HepG2 (cell line): Measurements from ENCODE around the gene TTLL7. TPM values are rescaled to one million over a fixed set of nuclear protein-coding genes. Genes with fewer than 3 reads are reported as not detected.

Experiments used
- ATAC-seq: fragments of 200-7000 bp; cut with Tn5 transposase; 3 replicates; pipeline ENCODE4 v1.9.1; 2020; ENCODE audit warnings: mild to moderate bottlenecking, moderate library complexity
- BruUV-seq: library from RNA; stranded (reverse); fragments of 400-500 nt; replicated peaks from 2 replicates; lab custom pipeline; 2021; lab: Mats Ljungman, UMichigan
- CTCF ChIA-PET: fragments of 300-600 bp; formaldehyde crosslinking; extraction: SDS; loops from one replicate; lab custom pipeline; 2021; ENCODE audit warnings: low total read pairs, inconsistent platforms, low intra/inter-chr PET ratio; lab: Yijun Ruan, JAX
- POLR2A ChIA-PET: fragments of 350-600 bp; sonication (Branson Sonifier 250); formaldehyde crosslinking; loops from one replicate; lab custom pipeline; 2020; ENCODE audit warnings: antibody characterized with exemption, inconsistent platforms; lab: Yijun Ruan, JAX
- DNase-seq: peaks from one replicate; pipeline ENCODE4 v3.0.0-alpha.2; 2015; ENCODE audit warnings: low spot score
- FAIRE-seq: peaks from 3 replicates; lab custom pipeline; 2011; peaks lifted over from hg19 to GRCh38; lab: Jason Lieb, UNC
- H2AFZ ChIP-seq: one replicate; pipeline ENCODE4 v1.6.1; 2011; ENCODE audit warnings: low read length, inconsistent platforms
- H3K27ac ChIP-seq: fragments of 300-600 bp; 3 replicates; pipeline ENCODE4 v1.8.0; 2011; ENCODE audit warnings: mixed run types, mild to moderate bottlenecking, mixed read lengths, low read length, inconsistent platforms; ENCODE audit not compliant: insufficient read depth; ENCODE audit errors: extremely low read length
- H3K27me3 ChIP-seq, 2 experiments: fragments of 200-600 bp in 1 of 2; 2 replicates in 1 of 2; 3 replicates in 1 of 2; pipeline versions ENCODE4 v1.6.0 to v1.8.0; 2011; ENCODE audit warnings: low read length in 2 of 2, mild to moderate bottlenecking in 2 of 2, moderate library complexity in 2 of 2, inconsistent platforms in 1 of 2; ENCODE audit not compliant: insufficient read depth in 2 of 2, control insufficient read depth in 1 of 2
- H3K36me3 ChIP-seq, 2 experiments: fragments of 200-600 bp in 1 of 2; replicated peaks in 1 of 2; 2 replicates in 1 of 2; 3 replicates in 1 of 2; pipeline versions ENCODE4 v1.5.1 to v1.8.0; 2011; ENCODE audit warnings: low read length in 2 of 2, inconsistent platforms in 1 of 2; ENCODE audit not compliant: insufficient read depth in 2 of 2, control insufficient read depth in 1 of 2
- H3K4me1 ChIP-seq: 2 replicates; pipeline ENCODE4 v1.5.1; 2012; ENCODE audit warnings: low read length, inconsistent platforms; ENCODE audit not compliant: insufficient read depth
- H3K4me2 ChIP-seq: 2 replicates; pipeline ENCODE4 v1.6.0; 2011; ENCODE audit warnings: low read depth, low read length, inconsistent platforms
- H3K4me3 ChIP-seq, 3 experiments: fragments of 200-600 bp in 1 of 3; sonication (generic), shearing (Covaris generic) in 1 of 3; replicated peaks in 1 of 3; 2 replicates each; pipeline ENCODE4 v1.5.1; 2011 to 2016; ENCODE audit warnings: low read length in 3 of 3, inconsistent platforms in 2 of 3, low read depth in 2 of 3, mild to moderate bottlenecking in 2 of 3, control low read depth in 1 of 3, mixed read lengths in 1 of 3; ENCODE audit not compliant: insufficient read depth in 1 of 3
- H3K79me2 ChIP-seq: one replicate; pipeline ENCODE4 v1.6.1; 2011; ENCODE audit warnings: low read length, inconsistent platforms; ENCODE audit not compliant: insufficient read depth
- H3K9ac ChIP-seq: 2 replicates; pipeline ENCODE4 v1.6.0; 2011; ENCODE audit warnings: mild to moderate bottlenecking, low read depth, low read length, inconsistent platforms; ENCODE audit not compliant: insufficient read depth
- H3K9me3 ChIP-seq: 2 replicates; pipeline ENCODE4 v1.5.1; 2012; ENCODE audit warnings: mild to moderate bottlenecking, low read length
- H4K20me1 ChIP-seq: 2 replicates; pipeline ENCODE4 v1.6.0; 2011; ENCODE audit warnings: inconsistent platforms, mild to moderate bottlenecking, low read length, moderate library complexity; ENCODE audit not compliant: insufficient read depth
- HNF4A ChIP-seq: sonication (generic); formaldehyde crosslinking; IDR thresholded peaks from 2 replicates; pipeline ENCODE4 v1.4.0; 2020; ENCODE audit warnings: missing genetic modification reagents
- MXD4 ChIP-seq: IDR thresholded peaks from 2 replicates; pipeline ENCODE4 v1.6.1; 2016; ENCODE audit warnings: mild to moderate bottlenecking, missing biosample characterization, missing genetic modification reagents
- NR1H2 ChIP-seq: sonication (generic); formaldehyde crosslinking; IDR thresholded peaks from 2 replicates; pipeline ENCODE4 v1.8.1; 2022; ENCODE audit warnings: low read depth, missing genetic modification reagents, borderline replicate concordance
- PPARG ChIP-seq: conservative IDR thresholded peaks from 2 replicates; pipeline ENCODE4 v1.6.1; 2016; ENCODE audit warnings: missing biosample characterization, missing genetic modification reagents
- RFX1 ChIP-seq: fragments of 450-650 bp; IDR thresholded peaks from 2 replicates; pipeline ENCODE4 v1.6.1; 2017
- RFX3 ChIP-seq: IDR thresholded peaks from 2 replicates; pipeline ENCODE4 v1.6.1; 2016; ENCODE audit warnings: missing biosample characterization, missing genetic modification reagents
- RXRB ChIP-seq: IDR thresholded peaks from 2 replicates; pipeline ENCODE4 v1.6.1; 2016; ENCODE audit warnings: borderline replicate concordance, missing genetic modification reagents, missing compliant biosample characterization
- SRSF4 ChIP-seq: fragments of 200-400 bp; formaldehyde crosslinking; IDR thresholded peaks from one replicate; pipeline ENCODE4 v1.6.1; 2018; ENCODE audit warnings: mild to moderate bottlenecking, low read depth, low read length, moderate library complexity; ENCODE audit not compliant: poor library complexity, severe bottlenecking
- XRCC5 ChIP-seq: fragments of 200-400 bp; formaldehyde crosslinking; optimal IDR thresholded peaks from 2 replicates; pipeline ENCODE3; 2017; ENCODE audit warnings: mild to moderate bottlenecking, low read length
- ZNF543 ChIP-seq: sonication (generic); formaldehyde crosslinking; IDR thresholded peaks from 2 replicates; pipeline ENCODE4 v1.4.0; 2020; ENCODE audit warnings: mild to moderate bottlenecking, missing genetic modification reagents
- ZNF570 ChIP-seq: sonication (generic); formaldehyde crosslinking; IDR thresholded peaks from 2 replicates; pipeline ENCODE4 v1.4.0; 2020; ENCODE audit warnings: mild to moderate bottlenecking, missing genetic modification reagents, borderline replicate concordance
- WGBS: methylation state at CpG from one replicate; pipeline ENCODE4 v1.1.6; 2017; ENCODE audit warnings: low lambda C conversion rate; 5-methylcytosine and 5-hydroxymethylcytosine counted together
- in situ Hi-C: cut with HindIII; loops from 2 replicates; pipeline ENCODE4 v1.10.0; 2017; ENCODE audit warnings: low pct_unique_long_range_greater_than_20kb; ENCODE audit not compliant: extremely low pct_ligation_motif_present
- intact Hi-C: fragments of 100-400 bp; cut with micrococcal nuclease; formaldehyde crosslinking; loops from one replicate; pipeline ENCODE4 v1.10.0; 2022; ENCODE audit not compliant: unreplicated experiment
- polyA plus RNA-seq, 8 experiments: library from polyadenylated mRNA; depleted of rRNA in 3 of 8; stranded (reverse) in 7 of 8; unstranded in 1 of 8; fragments of >200 nt; fragmentation: Illumina TruSeq in 4 of 8; extraction: Trizol in 4 of 8; gene quantifications; 2 replicates each; pipeline versions ENCODE4 v1.2.1 to v1.2.3, GENCODE V29; 2011 to 2016; ENCODE audit warnings: low read depth in 4 of 8, missing spikeins in 1 of 8, mixed read lengths in 1 of 8; ENCODE audit not compliant: insufficient read depth in 1 of 8
- total RNA-seq, 5 experiments: library from RNA; depleted of rRNA; stranded (reverse); fragments of >200 nt; fragmentation: Illumina TruSeq; extraction: Trizol; gene quantifications; 2 replicates each; pipeline ENCODE4 v1.2.3, GENCODE V29; 2016; ENCODE audit warnings: low read depth in 1 of 5
- TF ChIP-seq, protein P1 (sequence below): sonication (generic); formaldehyde crosslinking; IDR thresholded peaks from 2 replicates; pipeline ENCODE4 v1.4.0; 2020; ENCODE audit warnings: mild to moderate bottlenecking, missing genetic modification reagents, borderline replicate concordance
- TF ChIP-seq, protein P2 (sequence below), 2 experiments: fragments of 450-650 bp in 1 of 2; sonication (generic) in 1 of 2; formaldehyde crosslinking; IDR thresholded peaks; 2 replicates each; pipeline versions ENCODE4 v1.5.0 to v1.8.0; 2020 to 2022; ENCODE audit warnings: mild to moderate bottlenecking in 1 of 2, missing genetic modification reagents in 1 of 2

TTLL7 gene
- total and polyA plus RNA-seq, 2 of the 13 experiments (the other 11 are each of a cell fraction or from before 2014, with no cell fraction given), result 0.07 to 0.22 TPM

- Histone ChIP-seq H3K27me3 (no peaks in the 10 kb centered on the region), H3K36me3 (no peaks in the 10 kb centered on the region), H3K4me1 (peaks cover 14% of the 10 kb centered on the region), H3K79me2 (no peaks in the 10 kb centered on the region), H3K9ac (no peak overlapping the region), H3K4me2 (no peak overlapping the region)
- POLR2A ChIA-PET, result no interaction called here
- intact Hi-C loops, result no loop called here
- FAIRE-seq, result no peak
- TF ChIP-seq, protein P1, sequence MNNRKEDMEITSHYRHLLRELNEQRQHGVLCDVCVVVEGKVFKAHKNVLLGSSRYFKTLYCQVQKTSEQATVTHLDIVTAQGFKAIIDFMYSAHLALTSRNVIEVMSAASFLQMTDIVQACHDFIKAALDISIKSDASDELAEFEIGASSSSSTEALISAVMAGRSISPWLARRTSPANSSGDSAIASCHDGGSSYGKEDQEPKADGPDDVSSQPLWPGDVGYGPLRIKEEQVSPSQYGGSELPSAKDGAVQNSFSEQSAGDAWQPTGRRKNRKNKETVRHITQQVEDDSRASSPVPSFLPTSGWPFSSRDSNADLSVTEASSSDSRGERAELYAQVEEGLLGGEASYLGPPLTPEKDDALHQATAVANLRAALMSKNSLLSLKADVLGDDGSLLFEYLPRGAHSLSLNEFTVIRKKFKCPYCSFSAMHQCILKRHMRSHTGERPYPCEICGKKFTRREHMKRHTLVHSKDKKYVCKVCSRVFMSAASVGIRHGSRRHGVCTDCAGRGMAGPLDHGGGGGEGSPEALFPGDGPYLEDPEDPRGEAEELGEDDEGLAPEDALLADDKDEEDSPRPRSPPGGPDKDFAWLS, result no peak
- TF ChIP-seq MXD4 (no peak), ZNF543 (CRISPR knock-in tag) (no peak), RFX3 (CRISPR knock-in tag) (peak; percentile 52; the same call in 1 of the 2 replicates), HNF4A (CRISPR knock-in tag) (peak; percentile 50), RXRB (0 out of 2 replicates have a peak, but pooled peaks have one; percentile 14), PPARG (CRISPR knock-in tag) (0 out of 2 replicates have a peak, but pooled peaks have one; percentile 43), ZNF570 (CRISPR knock-in tag) (no peak), SRSF4 (no peak), XRCC5 (no peak), RFX1 (peak; percentile 11; the same call in 1 of the 2 replicates), NR1H2 (no peak)
- TF ChIP-seq, protein P2, sequence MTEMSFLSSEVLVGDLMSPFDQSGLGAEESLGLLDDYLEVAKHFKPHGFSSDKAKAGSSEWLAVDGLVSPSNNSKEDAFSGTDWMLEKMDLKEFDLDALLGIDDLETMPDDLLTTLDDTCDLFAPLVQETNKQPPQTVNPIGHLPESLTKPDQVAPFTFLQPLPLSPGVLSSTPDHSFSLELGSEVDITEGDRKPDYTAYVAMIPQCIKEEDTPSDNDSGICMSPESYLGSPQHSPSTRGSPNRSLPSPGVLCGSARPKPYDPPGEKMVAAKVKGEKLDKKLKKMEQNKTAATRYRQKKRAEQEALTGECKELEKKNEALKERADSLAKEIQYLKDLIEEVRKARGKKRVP (CRISPR knock-in tag; IDR thresholded peaks at IDR 0.05), result peak in 1 of 2 experiments; percentile 65; a peak in 1 of 4 replicates
- TF ChIP-seq, all 625 proteins: peak for 6
- ATAC-seq, result peak; percentile 53; the same call in 2 of the 3 replicates
- DNase-seq, result peak; percentile 14
- no TSS peak for BruUV-seq
- in situ Hi-C loops, result no loop called here
- no peaks in the 10 kb centered on the region for H4K20me1 ChIP-seq
- CTCF ChIA-PET, result no interaction called here
- H2AFZ ChIP-seq, result no peak overlapping the region
- 3% methylated on average over 2 of the region's 2 CpGs for WGBS
- H3K4me3 ChIP-seq, result no peak overlapping the region
- H3K27ac ChIP-seq, result no peak overlapping the region
- peaks cover 39% of the 10 kb centered on the region for H3K9me3 ChIP-seq
Observed at GRCh38 chr1:83818916-83819315, 180.0 kb downstream of the TTLL7 start.
